ENCODE measurements around the gene ZNG1B.
"Not testable (repeated sequence)": the region's sequence is repeated elsewhere in the genome, so short reads cannot be mapped to it uniquely, and the experiment has no call there.

The ZNG1B gene

GRCh38 chr2:113507394-113508140, 70.1 kb downstream of the ZNG1B start:
- H3K9ac ChIP-seq (ENCODE audit: low read length); H2BK120ac ChIP-seq (ENCODE audit: low read depth, low read length); H3K4me1 ChIP-seq (ENCODE audit: control insufficient read depth, insufficient read depth, low read depth, low read length); H3K9me3 ChIP-seq (ENCODE audit: control insufficient read depth, low read length); H3K4ac ChIP-seq (ENCODE audit: low read depth in 1 of 2, low read length in 2 of 2); DNase-seq; H3K27ac ChIP-seq (ENCODE audit: low read length, poor library complexity, severe bottlenecking); H3K23ac ChIP-seq (ENCODE audit: low read length in 2 of 2); H4K8ac ChIP-seq (ENCODE audit: low read length); H2AK5ac ChIP-seq (ENCODE audit: low read length, severe bottlenecking); H2BK5ac ChIP-seq (ENCODE audit: low read depth, low read length, poor library complexity, severe bottlenecking); H3K4me3 ChIP-seq (ENCODE audit: insufficient read depth in 1 of 2, low read depth in 1 of 2, low read length in 2 of 2); H2BK12ac ChIP-seq (ENCODE audit: low read length in 2 of 2); H2AFZ ChIP-seq (ENCODE audit: low read depth, low read length); H2BK15ac ChIP-seq (ENCODE audit: low read depth, poor library complexity, severe bottlenecking); H3K4me2 ChIP-seq (ENCODE audit: low read length, poor library complexity, severe bottlenecking); H4K91ac ChIP-seq (ENCODE audit: low read length); H3K18ac ChIP-seq (ENCODE audit: low read depth in 1 of 2, low read length in 2 of 2); H3K36me3 ChIP-seq (ENCODE audit: control insufficient read depth in 1 of 2, insufficient read depth in 2 of 2, low read depth in 1 of 2, low read length in 2 of 2); H3K79me1 ChIP-seq (replicated peaks; ENCODE audit: low read length, poor library complexity, severe bottlenecking); H3K14ac ChIP-seq (ENCODE audit: low read length in 2 of 2): not testable (repeated sequence)
- H3K27me3 ChIP-seq (ENCODE audit: control insufficient read depth in 1 of 2, insufficient read depth in 1 of 2, low read length in 2 of 2), result peaks cover 8 to 21% of the 10 kb centered on the region in 2 experiments
- 22% methylated on average over 8 of the region's 14 CpGs for whole genome bisulfite sequencing

GRCh38 chr2:113508187-113508586, 70.7 kb downstream of the ZNG1B start:
- not testable (repeated sequence) for H3K9ac ChIP-seq (ENCODE audit: low read length); H3K4me3 ChIP-seq (ENCODE audit: insufficient read depth in 1 of 2, low read depth in 1 of 2, low read length in 2 of 2); H2AK5ac ChIP-seq (ENCODE audit: low read length, severe bottlenecking); H2BK15ac ChIP-seq (ENCODE audit: low read depth, poor library complexity, severe bottlenecking); H3K36me3 ChIP-seq (ENCODE audit: control insufficient read depth in 1 of 2, insufficient read depth in 2 of 2, low read depth in 1 of 2, low read length in 2 of 2); H2AFZ ChIP-seq (ENCODE audit: low read depth, low read length); H3K4ac ChIP-seq (ENCODE audit: low read depth in 1 of 2, low read length in 2 of 2); H4K91ac ChIP-seq (ENCODE audit: low read length); H3K9me3 ChIP-seq (ENCODE audit: control insufficient read depth, low read length); H2BK5ac ChIP-seq (ENCODE audit: low read depth, low read length, poor library complexity, severe bottlenecking); DNase-seq; H3K79me1 ChIP-seq (replicated peaks; ENCODE audit: low read length, poor library complexity, severe bottlenecking); H3K14ac ChIP-seq (ENCODE audit: low read length in 2 of 2); H3K23ac ChIP-seq (ENCODE audit: low read length in 2 of 2); H4K8ac ChIP-seq (ENCODE audit: low read length); H3K18ac ChIP-seq (ENCODE audit: low read depth in 1 of 2, low read length in 2 of 2); H3K27ac ChIP-seq (ENCODE audit: low read length, poor library complexity, severe bottlenecking); H2BK120ac ChIP-seq (ENCODE audit: low read depth, low read length); H3K4me1 ChIP-seq (ENCODE audit: control insufficient read depth, insufficient read depth, low read depth, low read length); H3K4me2 ChIP-seq (ENCODE audit: low read length, poor library complexity, severe bottlenecking); H2BK12ac ChIP-seq (ENCODE audit: low read length in 2 of 2)
- WGBS, result 56% methylated on average over 4 of the region's 11 CpGs
- peaks cover 8 to 17% of the 10 kb centered on the region in 2 experiments for H3K27me3 ChIP-seq (ENCODE audit: control insufficient read depth in 1 of 2, insufficient read depth in 1 of 2, low read length in 2 of 2)

GRCh38 chr2:113510913-113511312, 73.4 kb downstream of the ZNG1B start:
- H3K27ac ChIP-seq (ENCODE audit: low read length, poor library complexity, severe bottlenecking); H2BK15ac ChIP-seq (ENCODE audit: low read depth, poor library complexity, severe bottlenecking); DNase-seq; H2BK12ac ChIP-seq (ENCODE audit: low read length in 2 of 2); H4K8ac ChIP-seq (ENCODE audit: low read length); H2BK5ac ChIP-seq (ENCODE audit: low read depth, low read length, poor library complexity, severe bottlenecking); H3K4me1 ChIP-seq (ENCODE audit: control insufficient read depth, insufficient read depth, low read depth, low read length); H3K23ac ChIP-seq (ENCODE audit: low read length in 2 of 2); H3K18ac ChIP-seq (ENCODE audit: low read depth in 1 of 2, low read length in 2 of 2); H3K27me3 ChIP-seq (ENCODE audit: control insufficient read depth in 1 of 2, insufficient read depth in 1 of 2, low read length in 2 of 2); H2AFZ ChIP-seq (ENCODE audit: low read depth, low read length); H3K36me3 ChIP-seq (ENCODE audit: control insufficient read depth in 1 of 2, insufficient read depth in 2 of 2, low read depth in 1 of 2, low read length in 2 of 2); H3K9me3 ChIP-seq (ENCODE audit: control insufficient read depth, low read length); H3K4me3 ChIP-seq (ENCODE audit: insufficient read depth in 1 of 2, low read depth in 1 of 2, low read length in 2 of 2); H3K79me1 ChIP-seq (replicated peaks; ENCODE audit: low read length, poor library complexity, severe bottlenecking); H2AK5ac ChIP-seq (ENCODE audit: low read length, severe bottlenecking); H3K9ac ChIP-seq (ENCODE audit: low read length); H4K91ac ChIP-seq (ENCODE audit: low read length); H3K4ac ChIP-seq (ENCODE audit: low read depth in 1 of 2, low read length in 2 of 2); H2BK120ac ChIP-seq (ENCODE audit: low read depth, low read length); H3K4me2 ChIP-seq (ENCODE audit: low read length, poor library complexity, severe bottlenecking); H3K14ac ChIP-seq (ENCODE audit: low read length in 2 of 2): not testable (repeated sequence)
- no CpG with 5 or more reads among the region's 3 CpGs for WGBS

- not testable (repeated sequence) for H3K14ac ChIP-seq (ENCODE audit: low read length in 2 of 2); H3K18ac ChIP-seq (ENCODE audit: low read depth in 1 of 2, low read length in 2 of 2)
- WGBS, result 76% methylated on average over 9 of the region's 14 CpGs
These were observed 74.4 kb downstream of the ZNG1B start for GRCh38 chr2:113511859-113512258.

More at GRCh38 chr2:113511859-113512258, 74.4 kb downstream of the ZNG1B start:
- H3K79me1 ChIP-seq (replicated peaks; ENCODE audit: low read length, poor library complexity, severe bottlenecking); H3K4me3 ChIP-seq (ENCODE audit: insufficient read depth in 1 of 2, low read depth in 1 of 2, low read length in 2 of 2); H2AK5ac ChIP-seq (ENCODE audit: low read length, severe bottlenecking); H3K9ac ChIP-seq (ENCODE audit: low read length); H2BK120ac ChIP-seq (ENCODE audit: low read depth, low read length); H3K36me3 ChIP-seq (ENCODE audit: control insufficient read depth in 1 of 2, insufficient read depth in 2 of 2, low read depth in 1 of 2, low read length in 2 of 2); H4K8ac ChIP-seq (ENCODE audit: low read length); H2BK12ac ChIP-seq (ENCODE audit: low read length in 2 of 2); H2BK5ac ChIP-seq (ENCODE audit: low read depth, low read length, poor library complexity, severe bottlenecking); H3K4ac ChIP-seq (ENCODE audit: low read depth in 1 of 2, low read length in 2 of 2); DNase-seq; H3K27ac ChIP-seq (ENCODE audit: low read length, poor library complexity, severe bottlenecking); H3K4me2 ChIP-seq (ENCODE audit: low read length, poor library complexity, severe bottlenecking); H2BK15ac ChIP-seq (ENCODE audit: low read depth, poor library complexity, severe bottlenecking); H4K91ac ChIP-seq (ENCODE audit: low read length); H3K4me1 ChIP-seq (ENCODE audit: control insufficient read depth, insufficient read depth, low read depth, low read length); H3K23ac ChIP-seq (ENCODE audit: low read length in 2 of 2); H2AFZ ChIP-seq (ENCODE audit: low read depth, low read length); H3K9me3 ChIP-seq (ENCODE audit: control insufficient read depth, low read length); H3K27me3 ChIP-seq (ENCODE audit: control insufficient read depth in 1 of 2, insufficient read depth in 1 of 2, low read length in 2 of 2): not testable (repeated sequence)

Data from mesenchymal stem cell (in vitro differentiated cells and primary cell).